ENCODE results near the gene NGRN. TPM values are rescaled to one million over a fixed set of nuclear protein-coding genes. Genes with fewer than 3 reads are reported as not detected.

NGRN gene
- total and polyA plus RNA-seq, 2 of the 8 experiments (the other 6 are each of a cell fraction or from before 2014, with no cell fraction given): 60.1 to 101 TPM

DNA sequence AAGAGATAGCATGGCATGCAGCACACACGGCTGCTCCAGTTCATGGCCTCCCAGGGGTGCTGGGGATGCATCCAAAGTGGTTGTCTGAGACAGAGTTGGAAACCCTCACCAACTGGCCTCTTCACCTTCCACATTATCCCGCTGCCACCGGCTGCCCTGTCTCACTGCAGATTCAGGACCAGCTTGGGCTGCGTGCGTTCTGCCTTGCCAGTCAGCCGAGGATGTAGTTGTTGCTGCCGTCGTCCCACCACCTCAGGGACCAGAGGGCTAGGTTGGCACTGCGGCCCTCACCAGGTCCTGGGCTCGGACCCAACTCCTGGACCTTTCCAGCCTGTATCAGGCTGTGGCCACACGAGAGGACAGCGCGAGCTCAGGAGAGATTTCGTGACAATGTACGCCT, 36.5 kb upstream of the NGRN start:
- H3K4me2 ChIP-seq (ENCODE audit: insufficient read depth in 1 of 2, low read depth in 2 of 2, low read length in 2 of 2): no peak overlapping the region
- H4K8ac ChIP-seq (ENCODE audit: extremely low read depth, insufficient read depth, low read length): no peak overlapping the region
- H4K20me1 ChIP-seq (replicated peaks in 1 of 2; ENCODE audit: control insufficient read depth in 1 of 2, insufficient read depth in 2 of 2, low read length in 2 of 2): peaks cover 0 to 6% of the 10 kb centered on the region in 2 experiments
- 95% methylated on average over 13 of the region's 15 CpGs; no CpG with 5 or more reads in 1 of the 2 experiments for WGBS, 2 experiments (ENCODE audit: extremely low coverage in 1 of 2, insufficient coverage in 1 of 2, insufficient read length in 1 of 2, insufficient replicate concordance in 2 of 2, low coverage in 1 of 2, low lambda C conversion rate in 2 of 2, missing lambda C conversion rate in 1 of 2)
- H3K4me3 ChIP-seq (ENCODE audit: extremely low read depth in 1 of 4, insufficient read depth in 2 of 4, low read depth in 3 of 4, low read length in 4 of 4): no peak overlapping the region
- H3K36me3 ChIP-seq (ENCODE audit: control insufficient read depth in 2 of 4, insufficient read depth in 4 of 4, low read length in 3 of 4): peaks cover 9 to 41% (median 28%) of the 10 kb centered on the region in 4 experiments; a peak in 6 of 8 replicates
- no peak overlapping the region for H2AFZ ChIP-seq (ENCODE audit: low read length)
- no peak overlapping the region for H3K4ac ChIP-seq (replicated peaks; ENCODE audit: insufficient read length, low read depth, low read length)
- no peak overlapping the region for H2BK20ac ChIP-seq (ENCODE audit: low read length)
- H3K56ac ChIP-seq (replicated peaks; ENCODE audit: insufficient read length, low read depth, low read length): no peak overlapping the region
- H3K79me1 ChIP-seq (ENCODE audit: low read depth, low read length): peaks cover 6% of the 10 kb centered on the region
- no peaks in the 10 kb centered on the region for H3K27me3 ChIP-seq (replicated peaks in 1 of 4; ENCODE audit: control insufficient read depth in 3 of 4, extremely low read depth in 1 of 4, insufficient read depth in 3 of 4, low read length in 3 of 4)
- peaks cover 5% of the 10 kb centered on the region for H3K23me2 ChIP-seq (ENCODE audit: low read depth, low read length)
- no peak overlapping the region for H2BK15ac ChIP-seq (ENCODE audit: low read length)
- no peak overlapping the region for H2BK5ac ChIP-seq (ENCODE audit: low read depth, low read length)
- H2BK12ac ChIP-seq (ENCODE audit: low read depth, low read length): no peak overlapping the region
- H3K9ac ChIP-seq (replicated peaks in 1 of 4; ENCODE audit: extremely low read depth in 1 of 4, low read depth in 3 of 4, low read length in 3 of 4): no peak overlapping the region
- ChIA-PET CTCF (ENCODE audit: partially characterized antibody) (interaction anchor here (0.6 to 2.2 kb wide), 3 partner anchors 10 to 241 kb away, joined by 3 to 6 read pairs (median 3); no protein-coding TSS in a partner anchor), POLR2A (ENCODE audit: partially characterized antibody) (no interaction called here)
- H2BK120ac ChIP-seq (replicated peaks; ENCODE audit: low read depth, low read length): no peak overlapping the region
- no peaks in the 10 kb centered on the region for H3K79me2 ChIP-seq (ENCODE audit: control insufficient read depth in 1 of 2, insufficient read depth in 2 of 2, low read length in 2 of 2)
- H3K27ac ChIP-seq (ENCODE audit: low read depth, low read length): no peak overlapping the region
- H4K5ac ChIP-seq (ENCODE audit: insufficient read length, low read depth, low read length): no peak overlapping the region
- H3K14ac ChIP-seq (ENCODE audit: insufficient read length): no peak overlapping the region
- no peak overlapping the region for H2AK5ac ChIP-seq (ENCODE audit: low read depth, low read length)
- no peak overlapping the region for H3K18ac ChIP-seq (ENCODE audit: extremely low read depth, low read length)
- H3K4me1 ChIP-seq (replicated peaks in 1 of 4; ENCODE audit: control insufficient read depth in 3 of 4, insufficient read depth in 4 of 4, low read length in 3 of 4): peaks cover 0 to 6% (median under 1%) of the 10 kb centered on the region in 4 experiments; a peak in 3 of 7 replicates
- no peaks in the 10 kb centered on the region for H3K9me3 ChIP-seq (ENCODE audit: insufficient read depth in 2 of 2, low read depth in 1 of 2, low read length in 1 of 2)
- H3K23ac ChIP-seq (ENCODE audit: insufficient read length): no peak overlapping the region
- no peak for FAIRE-seq
- H4K91ac ChIP-seq (replicated peaks; ENCODE audit: insufficient read length, low read length): no peak overlapping the region
- no peak for DNase-seq (ENCODE audit: low read depth in 1 of 2, low spot score in 2 of 2)
- TF ChIP-seq, protein P1, sequence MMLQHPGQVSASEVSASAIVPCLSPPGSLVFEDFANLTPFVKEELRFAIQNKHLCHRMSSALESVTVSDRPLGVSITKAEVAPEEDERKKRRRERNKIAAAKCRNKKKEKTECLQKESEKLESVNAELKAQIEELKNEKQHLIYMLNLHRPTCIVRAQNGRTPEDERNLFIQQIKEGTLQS (IDR thresholded peaks at IDR 0.05; ENCODE audit: insufficient read depth, low read depth, low read length): no peak
- no peak for TF ChIP-seq CBX8 (IDR thresholded peaks at IDR 0.05; ENCODE audit: borderline replicate concordance, low read depth, low read length)
- no peak for TF ChIP-seq CEBPB (IDR thresholded peaks at IDR 0.05; ENCODE audit: low read depth, low read length)
- TF ChIP-seq SIRT6 (IDR thresholded peaks at IDR 0.05; ENCODE audit: low read length): no peak
- no peak for TF ChIP-seq TAF1 (IDR thresholded peaks at IDR 0.05; ENCODE audit: low read depth, low read length)
- no peak for TF ChIP-seq RBBP5 (IDR thresholded peaks at IDR 0.05; ENCODE audit: borderline replicate concordance, low read depth, low read length)
- TF ChIP-seq CHD1 (IDR thresholded peaks at IDR 0.05; ENCODE audit: low read depth, low read length): no peak
- TF ChIP-seq, protein P2, sequence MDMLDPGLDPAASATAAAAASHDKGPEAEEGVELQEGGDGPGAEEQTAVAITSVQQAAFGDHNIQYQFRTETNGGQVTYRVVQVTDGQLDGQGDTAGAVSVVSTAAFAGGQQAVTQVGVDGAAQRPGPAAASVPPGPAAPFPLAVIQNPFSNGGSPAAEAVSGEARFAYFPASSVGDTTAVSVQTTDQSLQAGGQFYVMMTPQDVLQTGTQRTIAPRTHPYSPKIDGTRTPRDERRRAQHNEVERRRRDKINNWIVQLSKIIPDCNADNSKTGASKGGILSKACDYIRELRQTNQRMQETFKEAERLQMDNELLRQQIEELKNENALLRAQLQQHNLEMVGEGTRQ (IDR thresholded peaks at IDR 0.05; ENCODE audit: low read length): no peak
- no peak for TF ChIP-seq TEAD4 (IDR thresholded peaks at IDR 0.05; ENCODE audit: low read depth, low read length)
- TF ChIP-seq POU5F1 (IDR thresholded peaks at IDR 0.05; ENCODE audit: low read depth, low read length): no peak
- no peak for TF ChIP-seq HDAC2 (IDR thresholded peaks at IDR 0.05; ENCODE audit: borderline replicate concordance in 1 of 2, low read depth in 2 of 2, low read length in 2 of 2)
- TF ChIP-seq TCF12 (IDR thresholded peaks at IDR 0.05; ENCODE audit: low read depth, low read length): no peak
- TF ChIP-seq RXRA (IDR thresholded peaks at IDR 0.05; ENCODE audit: insufficient read depth, low read depth, low read length): no peak
